HEK293 (cell line): ENCODE data around the gene FTO.
"Not testable (repeated sequence)": the region's sequence is repeated elsewhere in the genome, so short reads cannot be mapped to it uniquely, and the experiment has no call there.

Experiments
- CTCF ChIP-seq: fragments of 450-650 bp; formaldehyde crosslinking; IDR thresholded peaks from 2 replicates; pipeline ENCODE4 v1.5.1; 2016; ENCODE audit warnings: missing biosample characterization, missing genetic modification characterization
- KLF1 ChIP-seq: fragments of 450-650 bp; formaldehyde crosslinking; IDR thresholded peaks from 2 replicates; pipeline ENCODE4 v1.5.1; 2016; ENCODE audit warnings: missing biosample characterization, missing genetic modification characterization
- OSR2 ChIP-seq: fragments of 450-650 bp; formaldehyde crosslinking; IDR thresholded peaks from 2 replicates; pipeline ENCODE4 v1.5.1; 2016; ENCODE audit warnings: missing biosample characterization, missing genetic modification characterization
- OVOL3 ChIP-seq: fragments of 450-650 bp; formaldehyde crosslinking; IDR thresholded peaks from 2 replicates; pipeline ENCODE4 v1.5.1; 2016; ENCODE audit warnings: missing biosample characterization, missing genetic modification characterization
- SP7 ChIP-seq: fragments of 450-650 bp; formaldehyde crosslinking; IDR thresholded peaks from 2 replicates; pipeline ENCODE4 v1.5.1; 2016; ENCODE audit warnings: missing biosample characterization, missing genetic modification characterization
- ZBTB1 ChIP-seq: fragments of 450-650 bp; formaldehyde crosslinking; IDR thresholded peaks from 2 replicates; pipeline ENCODE4 v1.5.1; 2016; ENCODE audit warnings: missing biosample characterization, missing genetic modification characterization
- ZBTB21 ChIP-seq: fragments of 450-650 bp; formaldehyde crosslinking; IDR thresholded peaks from 2 replicates; pipeline ENCODE4 v1.5.1; 2017; ENCODE audit warnings: missing biosample characterization, missing genetic modification characterization
- ZBTB8A ChIP-seq: fragments of 450-650 bp; formaldehyde crosslinking; IDR thresholded peaks from 2 replicates; pipeline ENCODE4 v1.5.1; 2016; ENCODE audit warnings: missing biosample characterization, missing genetic modification characterization
- ZNF121 ChIP-seq: fragments of 450-650 bp; formaldehyde crosslinking; IDR thresholded peaks from 2 replicates; pipeline ENCODE4 v1.5.1; 2016; ENCODE audit warnings: missing biosample characterization, missing genetic modification characterization
- ZNF645 ChIP-seq: fragments of 450-650 bp; formaldehyde crosslinking; IDR thresholded peaks from 2 replicates; pipeline ENCODE4; 2016; ENCODE audit warnings: missing biosample characterization, missing genetic modification characterization
- ZNF660 ChIP-seq: fragments of 450-650 bp; IDR thresholded peaks from 2 replicates; pipeline ENCODE4 v1.5.1; 2018; ENCODE audit warnings: missing biosample characterization, mild to moderate bottlenecking, missing genetic modification characterization
- TF ChIP-seq, protein P1 (sequence below): fragments of 450-650 bp; formaldehyde crosslinking; IDR thresholded peaks from 2 replicates; pipeline ENCODE4 v1.5.1; 2016; ENCODE audit warnings: missing biosample characterization, missing genetic modification characterization

GRCh38 chr16:53890877-53891276 lies 186.9 kb downstream of the FTO start:
- not testable (repeated sequence) for TF ChIP-seq ZBTB21 (tag by site-specific recombination); CTCF; KLF1 (tag by site-specific recombination); ZBTB8A (tag by site-specific recombination); OVOL3; ZBTB1 (tag by site-specific recombination); SP7 (tag by site-specific recombination); ZNF645 (tag by site-specific recombination); OSR2; ZNF660 (tag by site-specific recombination)
- peak; percentile 38; the same call in 1 of the 2 replicates for TF ChIP-seq ZNF121 (tag by site-specific recombination)
- TF ChIP-seq, protein P1, sequence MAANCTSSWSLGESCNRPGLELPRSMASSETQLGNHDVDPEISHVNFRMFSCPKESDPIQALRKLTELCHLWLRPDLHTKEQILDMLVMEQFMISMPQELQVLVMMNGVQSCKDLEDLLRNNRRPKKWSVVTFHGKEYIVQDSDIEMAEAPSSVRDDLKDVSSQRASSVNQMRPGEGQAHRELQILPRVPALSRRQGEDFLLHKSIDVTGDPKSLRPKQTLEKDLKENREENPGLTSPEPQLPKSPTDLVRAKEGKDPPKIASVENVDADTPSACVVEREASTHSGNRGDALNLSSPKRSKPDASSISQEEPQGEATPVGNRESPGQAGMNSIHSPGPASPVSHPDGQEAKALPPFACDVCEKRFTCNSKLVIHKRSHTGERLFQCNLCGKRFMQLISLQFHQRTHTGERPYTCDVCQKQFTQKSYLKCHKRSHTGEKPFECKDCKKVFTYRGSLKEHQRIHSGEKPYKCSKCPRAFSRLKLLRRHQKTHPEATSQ (tag by site-specific recombination): not testable (repeated sequence)
